Trophoblast cell (in vitro differentiated cells and primary cell): ENCODE data around the gene ERBB4.

Source experiments
- DNase-seq, 2 donors: peaks; one replicate each; pipeline ENCODE4 v3.0.0-alpha.2; 2016
- H2AFZ ChIP-seq: 2 replicates; pipeline ENCODE4 v1.6.1; 2013; ENCODE audit warnings: low read length, moderate library complexity, mild to moderate bottlenecking; ENCODE audit not compliant: insufficient read depth, poor library complexity
- H2AK5ac ChIP-seq: 2 replicates; pipeline ENCODE4 v1.6.1; 2013; ENCODE audit warnings: mild to moderate bottlenecking, low read length
- H2BK120ac ChIP-seq: 2 replicates; pipeline ENCODE4 v1.6.1; 2013; ENCODE audit warnings: low read length, mild to moderate bottlenecking, moderate library complexity; ENCODE audit not compliant: insufficient read depth, poor library complexity
- H2BK12ac ChIP-seq: 2 replicates; pipeline ENCODE4 v1.6.1; 2013; ENCODE audit warnings: mild to moderate bottlenecking, low read length, moderate library complexity
- H2BK5ac ChIP-seq: 2 replicates; pipeline ENCODE4 v1.6.1; 2013; ENCODE audit warnings: low read length, low read depth, moderate library complexity, mild to moderate bottlenecking; ENCODE audit not compliant: poor library complexity
- H3K14ac ChIP-seq: 2 replicates; pipeline ENCODE4 v1.6.1; 2013; ENCODE audit warnings: mild to moderate bottlenecking, low read length
- H3K18ac ChIP-seq: 2 replicates; pipeline ENCODE4 v1.6.1; 2013; ENCODE audit warnings: mild to moderate bottlenecking, low read length
- H3K23ac ChIP-seq: 2 replicates; pipeline ENCODE4 v1.6.1; 2013; ENCODE audit warnings: low read length
- H3K27ac ChIP-seq: 2 replicates; pipeline ENCODE4 v1.5.1; 2013; ENCODE audit warnings: low read depth, mild to moderate bottlenecking, inconsistent platforms, low read length, moderate library complexity
- H3K27me3 ChIP-seq: 2 replicates; pipeline ENCODE4 v1.6.1; 2013; ENCODE audit warnings: inconsistent platforms, mild to moderate bottlenecking, low read length, moderate library complexity; ENCODE audit not compliant: insufficient read depth
- H3K36me3 ChIP-seq, 2 experiments: 1 replicate in 1 of 2; 2 replicates in 1 of 2; pipeline ENCODE4 v1.6.1; 2013; ENCODE audit warnings: low read length in 2 of 2, mild to moderate bottlenecking in 2 of 2, moderate library complexity in 1 of 2; ENCODE audit not compliant: insufficient read depth in 2 of 2, control insufficient read depth in 1 of 2
- H3K4ac ChIP-seq: 2 replicates; pipeline ENCODE4 v1.6.1; 2013; ENCODE audit warnings: low read depth, mild to moderate bottlenecking, low read length, moderate library complexity
- H3K4me1 ChIP-seq, 2 experiments: 1 replicate in 1 of 2; 2 replicates in 1 of 2; pipeline ENCODE4 v1.6.1; 2013; ENCODE audit warnings: low read length in 2 of 2, mild to moderate bottlenecking in 2 of 2, moderate library complexity in 1 of 2; ENCODE audit not compliant: insufficient read depth in 2 of 2, control insufficient read depth in 1 of 2
- H3K4me2 ChIP-seq: 2 replicates; pipeline ENCODE4 v1.6.1; 2013; ENCODE audit warnings: inconsistent platforms, mild to moderate bottlenecking, low read length, moderate library complexity
- H3K4me3 ChIP-seq: 2 replicates; pipeline ENCODE4 v1.5.1; 2013; ENCODE audit warnings: mild to moderate bottlenecking, low read depth, low read length, inconsistent platforms
- H3K79me1 ChIP-seq: one replicate; pipeline ENCODE4 v1.6.1; 2013; ENCODE audit warnings: low read length
- H3K79me2 ChIP-seq: 2 replicates; pipeline ENCODE4 v1.6.1; 2013; ENCODE audit warnings: low read length, mild to moderate bottlenecking; ENCODE audit not compliant: control insufficient read depth, insufficient read depth, poor library complexity
- H3K9ac ChIP-seq: 2 replicates; pipeline ENCODE4 v1.6.1; 2013; ENCODE audit warnings: mild to moderate bottlenecking, low read length
- H3K9me3 ChIP-seq: 2 replicates; pipeline ENCODE4 v1.6.1; 2013; ENCODE audit warnings: low read depth, mild to moderate bottlenecking, control low read depth, inconsistent platforms, low read length; ENCODE audit not compliant: insufficient read depth
- H4K12ac ChIP-seq: 2 replicates; pipeline ENCODE4 v1.6.1; 2013; ENCODE audit warnings: low read depth, mild to moderate bottlenecking, low read length, moderate library complexity
- H4K8ac ChIP-seq: 2 replicates; pipeline ENCODE4 v1.6.1; 2013; ENCODE audit warnings: low read depth, mild to moderate bottlenecking, low read length, moderate library complexity
- H4K91ac ChIP-seq: one replicate; pipeline ENCODE4 v1.6.1; 2013; ENCODE audit warnings: low read depth, mild to moderate bottlenecking, low read length, moderate library complexity
- WGBS: extraction: QIAGEN DNeasy Blood & Tissue Kit; methylation state at CpG from one replicate; pipeline ENCODE4 v1.1.7; 2013; ENCODE audit warnings: missing lambda C conversion rate; ENCODE audit not compliant: insufficient read length, insufficient coverage; ENCODE audit errors: extremely low coverage; 5-methylcytosine and 5-hydroxymethylcytosine counted together

The ERBB4 gene

DNA sequence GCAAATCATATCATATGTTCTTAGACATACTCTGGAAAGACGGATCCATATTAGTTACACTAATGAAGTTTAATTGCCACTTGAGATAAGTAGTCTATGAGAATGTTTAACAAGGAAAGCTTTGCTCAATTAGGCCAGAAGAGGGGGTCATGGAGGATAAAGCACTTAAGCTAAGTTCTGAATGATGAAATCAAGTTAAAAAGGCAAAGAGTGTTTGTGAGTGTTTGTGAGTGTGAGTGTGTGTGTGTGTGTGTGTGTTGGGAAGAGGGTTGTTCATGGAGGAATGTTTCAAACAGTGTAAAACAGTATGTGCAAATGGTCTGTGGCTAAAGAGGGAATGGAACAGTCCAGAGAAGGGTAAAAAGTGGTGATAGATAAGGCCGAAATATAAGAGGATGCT lies 360.9 kb downstream of the ERBB4 start:
- Histone ChIP-seq H3K4me3 (no peak overlapping the region), H2BK5ac (no peak overlapping the region), H3K79me2 (no peaks in the 10 kb centered on the region), H4K91ac (no peak overlapping the region), H3K4me2 (no peak overlapping the region), H3K4me1 (no peaks in the 10 kb centered on the region), H2AK5ac (no peak overlapping the region), H3K36me3 (no peaks in the 10 kb centered on the region), H2AFZ (no peak overlapping the region), H2BK120ac (no peak overlapping the region), H3K23ac (no peak overlapping the region), H3K27me3 (no peaks in the 10 kb centered on the region), H3K14ac (no peak overlapping the region), H3K79me1 (no peaks in the 10 kb centered on the region), H4K12ac (no peak overlapping the region), H3K4ac (no peak overlapping the region), H3K9me3 (no peaks in the 10 kb centered on the region), H3K9ac (no peak overlapping the region), H4K8ac (no peak overlapping the region), H3K27ac (no peak overlapping the region), H3K18ac (no peak overlapping the region), H2BK12ac (no peak overlapping the region)
- no CpG with 5 or more reads among the region's 2 CpGs for WGBS
- DNase-seq: no peak

DNA sequence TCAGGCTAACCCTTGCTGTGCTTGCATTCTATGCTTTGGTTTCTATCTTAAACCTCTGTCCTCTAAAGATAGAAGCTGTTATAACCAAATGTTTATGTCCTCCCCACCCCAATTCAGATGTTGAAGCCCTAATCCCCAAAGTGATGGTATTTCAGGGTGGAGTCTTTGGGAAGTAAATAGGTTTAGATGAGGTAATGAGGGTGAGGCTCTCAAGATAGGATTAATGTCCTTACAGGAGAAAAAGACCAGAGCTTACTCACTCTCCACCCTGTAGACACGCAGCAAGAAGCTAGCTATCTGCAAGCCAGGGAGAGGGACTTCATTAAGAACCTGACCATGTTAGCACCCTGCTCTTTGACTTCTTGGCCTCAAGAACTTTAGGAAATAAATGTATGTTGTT lies 362.5 kb downstream of the ERBB4 start:
- Histone ChIP-seq H3K36me3 (no peaks in the 10 kb centered on the region), H3K4me1 (no peaks in the 10 kb centered on the region), H2BK5ac (no peak overlapping the region), H3K79me1 (no peaks in the 10 kb centered on the region), H2AK5ac (no peak overlapping the region), H4K12ac (no peak overlapping the region), H2BK120ac (no peak overlapping the region), H3K4me2 (no peak overlapping the region), H3K23ac (no peak overlapping the region), H2AFZ (no peak overlapping the region), H3K9me3 (no peaks in the 10 kb centered on the region), H3K4me3 (no peak overlapping the region), H3K9ac (no peak overlapping the region), H3K27ac (no peak overlapping the region), H2BK12ac (no peak overlapping the region), H3K14ac (no peak overlapping the region), H3K79me2 (no peaks in the 10 kb centered on the region), H4K91ac (no peak overlapping the region), H3K18ac (no peak overlapping the region), H4K8ac (no peak overlapping the region), H3K27me3 (no peaks in the 10 kb centered on the region), H3K4ac (no peak overlapping the region)
- no peak for DNase-seq
- WGBS: no CpG with 5 or more reads among the region's 1 CpG

DNA sequence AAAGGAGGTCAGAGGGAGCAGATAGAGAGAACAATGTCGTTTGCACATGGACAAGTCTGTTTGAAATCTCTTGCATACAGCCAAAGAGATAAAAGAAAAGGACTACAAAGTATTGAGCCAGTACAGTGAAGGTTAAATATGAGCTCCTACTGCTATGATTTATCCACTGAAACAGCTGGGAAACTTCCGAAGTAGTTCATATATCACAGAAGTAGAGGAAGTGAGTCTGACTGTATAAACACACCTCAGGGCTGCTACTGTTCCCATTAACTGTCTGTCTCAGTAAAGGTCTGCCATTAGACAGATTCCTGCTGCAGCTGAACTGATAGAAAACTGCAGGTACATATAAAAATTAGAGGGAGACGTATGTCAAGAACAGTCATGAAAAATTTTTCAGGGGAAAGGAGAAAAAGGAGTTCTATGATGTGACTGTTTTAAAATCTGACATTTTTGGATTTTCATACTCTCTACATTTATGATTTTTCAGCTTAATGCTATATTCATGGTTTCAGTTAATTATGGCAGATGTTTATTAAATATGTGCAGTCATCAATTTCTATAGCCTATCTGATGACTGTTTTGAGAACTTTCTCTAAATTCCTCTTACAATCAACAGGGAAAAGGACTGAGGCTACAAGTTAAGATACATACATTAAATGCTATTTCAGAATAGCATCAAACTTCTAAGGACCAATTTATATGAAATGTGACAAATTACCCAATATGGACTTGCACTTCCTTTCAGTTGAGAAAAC lies 364.7 kb downstream of the ERBB4 start:
- H3K18ac ChIP-seq: no peak overlapping the region
- no peaks in the 10 kb centered on the region for H3K4me1 ChIP-seq
- no peak overlapping the region for H3K4me3 ChIP-seq
- no peak overlapping the region for H2BK5ac ChIP-seq
- no peak overlapping the region for H4K91ac ChIP-seq
- no peak overlapping the region for H3K27ac ChIP-seq
- no peaks in the 10 kb centered on the region for H3K27me3 ChIP-seq
- no peak overlapping the region for H2AFZ ChIP-seq
- no peak overlapping the region for H2BK12ac ChIP-seq
- no peak overlapping the region for H2BK120ac ChIP-seq
- H3K23ac ChIP-seq: no peak overlapping the region
- H2AK5ac ChIP-seq: no peak overlapping the region
- H4K12ac ChIP-seq: no peak overlapping the region
- no peak overlapping the region for H3K14ac ChIP-seq
- peaks cover 6% of the 10 kb centered on the region for H3K9me3 ChIP-seq
- peaks cover 0 to 2% of the 10 kb centered on the region in 2 experiments for H3K36me3 ChIP-seq
- H3K9ac ChIP-seq: no peak overlapping the region
- no peaks in the 10 kb centered on the region for H3K79me2 ChIP-seq
- no peaks in the 10 kb centered on the region for H3K79me1 ChIP-seq
- no peak overlapping the region for H4K8ac ChIP-seq
- no peak overlapping the region for H3K4me2 ChIP-seq
- DNase-seq: no peak
- no CpG with 5 or more reads among the region's 3 CpGs for WGBS
- H3K4ac ChIP-seq: no peak overlapping the region

DNA sequence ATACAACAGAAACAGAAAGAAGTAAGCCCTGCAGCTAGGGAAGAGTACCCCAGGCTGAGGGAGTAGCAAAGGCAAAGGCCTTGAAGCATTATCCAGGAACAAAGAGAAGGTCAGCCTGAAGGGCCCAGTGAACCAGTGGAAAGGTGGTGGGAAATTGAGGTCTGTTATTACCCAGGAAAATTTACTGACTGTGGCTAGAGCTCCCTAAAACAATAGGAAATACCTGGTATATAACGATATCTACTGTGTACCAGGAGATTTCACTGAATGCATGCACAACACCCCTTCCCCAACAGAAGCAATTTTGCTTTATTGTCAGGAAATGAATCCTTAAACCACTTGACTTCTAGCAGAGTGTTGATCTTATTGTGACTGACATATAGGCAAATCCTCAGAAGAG lies 365.3 kb downstream of the ERBB4 start:
- Histone ChIP-seq H3K14ac (no peak overlapping the region), H3K4me3 (no peak overlapping the region), H4K8ac (no peak overlapping the region), H3K18ac (no peak overlapping the region), H3K23ac (no peak overlapping the region), H3K9ac (no peak overlapping the region), H3K4ac (no peak overlapping the region), H4K12ac (no peak overlapping the region), H3K36me3 (peaks cover 0 to 2% of the 10 kb centered on the region in 2 experiments), H2AK5ac (no peak overlapping the region), H3K79me2 (no peaks in the 10 kb centered on the region), H3K4me1 (no peaks in the 10 kb centered on the region), H3K4me2 (no peak overlapping the region), H2BK12ac (no peak overlapping the region), H3K9me3 (peaks cover 6% of the 10 kb centered on the region), H2AFZ (no peak overlapping the region), H2BK5ac (no peak overlapping the region), H3K27me3 (no peaks in the 10 kb centered on the region), H2BK120ac (no peak overlapping the region), H3K79me1 (no peaks in the 10 kb centered on the region), H3K27ac (no peak overlapping the region), H4K91ac (no peak overlapping the region)
- WGBS: no CpG with 5 or more reads among the region's 1 CpG
- no peak for DNase-seq
